K562 (cell line): ENCODE results near the gene BCAS3.
"Not testable (repeated sequence)": the region's sequence is repeated elsewhere in the genome, so short reads cannot be mapped to it uniquely, and the experiment has no call there.

ENCODE experiments used
- CTCF ChIP-seq, 3 experiments: IDR thresholded peaks in 2 of 3; conservative IDR thresholded peaks in 1 of 3; 2 replicates each; pipeline ENCODE4 v1.5.1; 2011 to 2012; ENCODE audit warnings: low read length in 3 of 3, mild to moderate bottlenecking in 3 of 3, control low read depth in 2 of 3, improper control_type of control experiment in 1 of 3, inconsistent platforms in 1 of 3, low read depth in 1 of 3, mixed read lengths in 1 of 3, moderate library complexity in 1 of 3; ENCODE audit not compliant: insufficient read depth in 2 of 3
- ESRRA ChIP-seq: fragments of 450-650 bp; IDR thresholded peaks from 2 replicates; pipeline ENCODE4 v1.6.1; 2014; ENCODE audit warnings: low read depth, mild to moderate bottlenecking, moderate library complexity, borderline replicate concordance
- EZH2 ChIP-seq: IDR thresholded peaks from 2 replicates; pipeline ENCODE4 v1.6.1; 2012; ENCODE audit warnings: low read depth, mild to moderate bottlenecking, inconsistent platforms, low read length, borderline replicate concordance
- FOXP1 ChIP-seq: sonication (generic); formaldehyde crosslinking; IDR thresholded peaks from 2 replicates; pipeline ENCODE4 v1.8.0; 2022; ENCODE audit warnings: mild to moderate bottlenecking, missing genetic modification reagents
- HDAC2 ChIP-seq: fragments of 450-650 bp; IDR thresholded peaks from 2 replicates; pipeline ENCODE4 v1.6.1; 2016; ENCODE audit warnings: mild to moderate bottlenecking
- MAFF ChIP-seq: IDR thresholded peaks from 2 replicates; pipeline ENCODE4 v1.6.1; 2012; ENCODE audit warnings: low read length, improper control_type of control experiment
- POLR2AphosphoS5 ChIP-seq: IDR thresholded peaks from 2 replicates; pipeline ENCODE4 v1.6.1; 2011; ENCODE audit warnings: mild to moderate bottlenecking, low read depth, low read length, moderate library complexity; ENCODE audit not compliant: control insufficient read depth, insufficient read depth
- PYGO2 ChIP-seq: fragments of 450-650 bp; IDR thresholded peaks from 2 replicates; pipeline ENCODE4 v1.6.1; 2016; ENCODE audit warnings: mild to moderate bottlenecking, missing genetic modification characterization, moderate library complexity, missing compliant biosample characterization
- REST ChIP-seq, 2 experiments: fragments of 450-650 bp; formaldehyde crosslinking in 1 of 2; IDR thresholded peaks; 2 replicates each; pipeline versions ENCODE4 v1.4.0 to v1.6.1; 2014 to 2020; ENCODE audit warnings: mild to moderate bottlenecking in 2 of 2, borderline replicate concordance in 1 of 2, low read depth in 1 of 2
- SMC3 ChIP-seq: conservative IDR thresholded peaks from 2 replicates; pipeline ENCODE4 v1.6.1; 2011; ENCODE audit warnings: low read depth, low read length, improper control_type of control experiment; ENCODE audit not compliant: insufficient read depth
- TCF7L2 ChIP-seq: fragments of 150-350 bp; IDR thresholded peaks from 2 replicates; pipeline ENCODE4 v1.6.1; 2016; ENCODE audit warnings: low read depth, mild to moderate bottlenecking, low read length, moderate library complexity
- USF2 ChIP-seq: sonication (generic); formaldehyde crosslinking; IDR thresholded peaks from 2 replicates; pipeline ENCODE4 v1.5.0; 2020; ENCODE audit warnings: missing genetic modification reagents
- ZNF134 ChIP-seq: fragments of 250-450 bp; sonication (Bioruptor Pico); conservative IDR thresholded peaks from 2 replicates; pipeline ENCODE4 v1.4.0; 2020

- TF ChIP-seq ESRRA; CTCF (IDR thresholded peaks at IDR 0.05 in 2 of 3, conservative IDR thresholded peaks at IDR 0.05 in 1 of 3; ENCODE audit: insufficient read depth in 2 of 3, low read depth in 1 of 3, low read length in 3 of 3); ZNF134 (CRISPR knock-in tag); SMC3; PYGO2 (tag); TCF7L2; FOXP1 (CRISPR knock-in tag); EZH2; MAFF; HDAC2; POLR2AphosphoS5; USF2 (CRISPR knock-in tag); REST (IDR thresholded peaks at IDR 0.05; ENCODE audit: borderline replicate concordance); REST (CRISPR knock-in tag; IDR thresholded peaks at IDR 0.05; ENCODE audit: low read depth): not testable (repeated sequence)
Observed at GRCh38 chr17:61146833-61147232, 469.2 kb downstream of the BCAS3 start.
